Activated T-helper 1 cell treated with anti-CD3 and anti-CD28 coated beads, Interleukin-12 subunit alpha, Interleukin-12 subunit beta, Interleukin-2, Interleukin-4 antibody, amounts not matched to agents 30 ng/mL and 10 ng/mL and 1 ng/mL, durations not matched to agents 14 hours and 24 hours and 36 hours (primary cell): ENCODE results near the gene RGSL1. TPM values are rescaled to one million over a fixed set of nuclear protein-coding genes. Genes with fewer than 3 reads are reported as not detected.
"Not testable (repeated sequence)": the region's sequence is repeated elsewhere in the genome, so short reads cannot be mapped to it uniquely, and the experiment has no call there.

Source experiments
- DNase-seq: peaks from one replicate; pipeline ENCODE4 v3.0.0; 2021; ENCODE audit warnings: low spot score
- H3K27ac Mint-ChIP-seq: one replicate; pipeline ENCODE4 v1.8.0; 2021; ENCODE audit warnings: mild to moderate bottlenecking, mixed read lengths
- H3K27me3 Mint-ChIP-seq: one replicate; pipeline ENCODE4 v1.8.0; 2022; ENCODE audit warnings: mild to moderate bottlenecking, moderate library complexity, mixed read lengths; ENCODE audit not compliant: insufficient read depth
- H3K36me3 Mint-ChIP-seq: one replicate; pipeline ENCODE4 v1.8.0; 2021; ENCODE audit warnings: low read depth, mixed read lengths
- H3K4me1 Mint-ChIP-seq: one replicate; pipeline ENCODE4 v1.8.0; 2021; ENCODE audit warnings: low read depth, mixed read lengths
- H3K4me3 Mint-ChIP-seq: one replicate; pipeline ENCODE4 v1.8.0; 2021; ENCODE audit warnings: mild to moderate bottlenecking, moderate library complexity, mixed read lengths
- H3K9me3 Mint-ChIP-seq: one replicate; pipeline ENCODE4 v1.8.0; 2021; ENCODE audit warnings: mixed read lengths
- intact Hi-C: fragments of 100-400 bp; cut with micrococcal nuclease; formaldehyde crosslinking; loops from one replicate; pipeline ENCODE4 v1.15.1; 2024
- total RNA-seq: library from RNA; stranded (reverse); gene quantifications from 2 replicates; pipeline ENCODE4 v1.2.3, GENCODE V29; 2022

RGSL1 gene
- total RNA-seq, 1 donor from 2014 or later = not detected

DNA sequence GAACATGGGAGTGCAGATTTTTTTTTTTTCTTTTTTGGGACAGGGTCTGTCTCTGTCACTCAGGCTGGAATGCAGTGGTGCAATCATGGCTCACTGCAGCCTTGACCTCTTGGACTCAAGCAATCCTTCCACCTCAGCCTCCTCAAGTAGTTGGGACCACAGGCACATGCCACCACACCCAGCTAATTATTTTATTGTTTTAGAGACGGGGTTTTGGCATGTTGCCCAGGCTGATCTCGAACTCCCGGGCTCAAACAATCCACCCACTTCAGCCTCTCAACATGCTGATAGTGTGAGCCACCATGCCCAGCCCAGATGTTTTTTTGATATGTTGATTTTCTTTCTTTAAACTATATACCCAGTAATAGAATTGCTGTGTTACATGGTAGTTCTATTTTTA lies 57.7 kb downstream of the RGSL1 start:
- H3K27me3 Mint-ChIP-seq = peaks cover 6% of the 10 kb centered on the region
- H3K9me3 Mint-ChIP-seq = no peaks in the 10 kb centered on the region
- H3K27ac Mint-ChIP-seq = no peak overlapping the region
- no peaks in the 10 kb centered on the region for H3K4me1 Mint-ChIP-seq
- H3K4me3 Mint-ChIP-seq = no peak overlapping the region
- no peak for DNase-seq
- intact Hi-C loops = no loop called here
- H3K36me3 Mint-ChIP-seq = no peaks in the 10 kb centered on the region

DNA sequence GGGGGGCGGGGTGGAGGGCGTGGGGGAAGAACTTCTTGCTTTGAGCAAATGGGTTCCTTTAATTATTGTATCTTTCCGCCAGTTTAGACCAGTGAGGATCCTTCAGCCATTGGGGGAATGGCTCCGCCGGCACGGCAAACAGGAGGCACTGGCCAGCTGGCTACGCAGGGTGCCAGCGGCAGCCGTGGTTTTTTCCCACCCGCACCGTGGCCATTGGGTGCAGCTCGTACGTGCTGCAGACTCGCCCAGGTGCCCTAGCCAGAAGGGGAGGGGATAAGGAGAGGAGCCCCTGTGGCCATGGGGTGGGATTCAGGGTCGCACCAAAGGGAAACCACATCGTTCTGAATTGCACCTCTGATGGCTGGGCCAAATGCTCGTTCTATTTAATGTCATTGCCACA lies 65.6 kb downstream of the RGSL1 start:
- no peaks in the 10 kb centered on the region for H3K4me1 Mint-ChIP-seq
- peaks cover 6% of the 10 kb centered on the region for H3K27me3 Mint-ChIP-seq
- intact Hi-C loops = no loop called here
- H3K36me3 Mint-ChIP-seq = no peaks in the 10 kb centered on the region
- no peaks in the 10 kb centered on the region for H3K9me3 Mint-ChIP-seq
- H3K4me3 Mint-ChIP-seq = no peak overlapping the region
- no peak overlapping the region for H3K27ac Mint-ChIP-seq
- no peak for DNase-seq

DNA sequence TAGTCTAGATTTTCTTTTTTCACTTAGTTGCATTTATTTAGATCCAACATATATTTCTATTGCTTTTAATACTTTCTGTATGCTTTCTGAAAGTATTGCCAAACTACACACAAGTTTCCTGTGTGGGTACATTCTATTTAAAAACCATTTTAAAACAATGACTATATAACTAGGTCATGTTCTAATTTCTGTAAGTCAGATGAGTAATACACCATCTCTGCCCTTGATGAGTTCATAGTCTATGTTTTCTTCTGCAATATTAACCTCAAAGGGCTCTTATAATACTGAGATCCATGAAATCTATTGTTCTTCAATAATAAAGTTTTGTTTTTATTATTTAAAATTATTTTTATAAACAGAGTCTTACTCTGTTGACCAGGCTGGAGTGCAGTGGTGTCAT lies 70.8 kb downstream of the RGSL1 start:
- Mint-ChIP-seq H3K4me1 (no peaks in the 10 kb centered on the region), H3K27me3 (peaks cover 6% of the 10 kb centered on the region), H3K9me3 (peaks cover 3% of the 10 kb centered on the region), H3K36me3 (no peaks in the 10 kb centered on the region), H3K4me3 (no peak overlapping the region), H3K27ac (no peak overlapping the region)
- intact Hi-C loops = no loop called here
- no peak for DNase-seq

DNA sequence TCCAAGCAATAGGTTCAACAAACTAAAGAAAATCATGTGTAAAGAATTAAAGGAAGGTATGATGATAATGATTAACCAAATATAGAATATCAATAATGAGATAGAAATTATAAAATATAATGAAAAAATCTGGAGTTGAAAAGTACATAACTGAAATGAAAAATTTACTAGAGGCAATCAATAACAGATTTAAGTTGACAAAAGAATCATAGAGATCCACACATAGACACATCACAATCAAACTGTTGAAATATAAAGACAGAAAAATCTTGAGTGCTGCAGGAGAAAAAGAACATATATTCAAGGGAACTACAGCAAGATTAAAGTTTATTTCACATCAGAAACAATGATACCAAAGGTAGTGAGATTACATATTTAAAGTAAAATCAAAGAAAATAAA lies 75.4 kb downstream of the RGSL1 start:
- Mint-ChIP-seq H3K9me3 (peaks cover 14% of the 10 kb centered on the region), H3K27me3 (no peaks in the 10 kb centered on the region), H3K27ac (no peak overlapping the region), H3K4me1 (no peaks in the 10 kb centered on the region), H3K36me3 (no peaks in the 10 kb centered on the region), H3K4me3 (no peak overlapping the region)
- no peak for DNase-seq
- intact Hi-C loops = no loop called here

DNA sequence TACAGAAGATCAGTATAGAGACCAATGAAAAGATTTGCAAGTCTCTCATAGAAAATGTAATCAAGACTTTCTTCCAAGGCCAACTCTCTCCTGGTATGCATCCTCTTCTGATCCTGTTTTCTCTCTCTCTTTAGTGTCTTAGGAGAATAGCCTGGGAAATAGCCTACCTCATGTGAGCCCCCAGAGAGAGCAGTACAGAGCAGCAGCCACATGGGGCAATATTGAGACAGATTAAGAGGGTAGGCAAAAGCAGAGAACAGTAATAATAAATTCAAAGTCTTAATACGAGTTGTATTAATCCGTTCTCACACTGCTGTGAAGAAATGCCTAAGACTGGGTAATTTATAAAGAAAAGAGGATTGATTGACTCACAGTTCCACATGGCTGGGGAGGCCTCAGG lies 77.7 kb downstream of the RGSL1 start:
- Mint-ChIP-seq H3K4me3 (no peak overlapping the region), H3K9me3 (peaks cover 14% of the 10 kb centered on the region), H3K4me1 (no peaks in the 10 kb centered on the region), H3K27me3 (peaks cover 1% of the 10 kb centered on the region), H3K36me3 (no peaks in the 10 kb centered on the region), H3K27ac (no peak overlapping the region)
- no peak for DNase-seq
- intact Hi-C loops = no loop called here

DNA sequence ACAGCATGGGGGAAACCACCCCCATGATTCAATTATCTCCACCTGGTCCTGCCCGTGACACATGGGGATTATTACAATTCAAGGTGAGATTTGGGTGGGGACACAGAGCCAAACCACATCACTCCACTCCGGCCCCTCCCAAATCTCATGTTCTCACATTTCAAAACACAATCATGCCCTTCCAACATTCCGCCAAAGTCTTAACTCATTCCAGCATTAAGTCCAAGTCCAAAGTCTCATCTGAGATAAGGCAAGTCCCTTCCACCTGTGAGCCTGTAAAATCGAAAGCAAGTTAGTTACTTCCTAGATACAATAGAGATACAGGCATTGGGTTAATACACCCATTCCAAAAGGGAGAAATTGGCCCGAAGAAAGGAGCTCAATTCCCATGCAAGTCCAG lies 78.3 kb downstream of the RGSL1 start:
- not testable (repeated sequence) for H3K27me3 Mint-ChIP-seq

DNA sequence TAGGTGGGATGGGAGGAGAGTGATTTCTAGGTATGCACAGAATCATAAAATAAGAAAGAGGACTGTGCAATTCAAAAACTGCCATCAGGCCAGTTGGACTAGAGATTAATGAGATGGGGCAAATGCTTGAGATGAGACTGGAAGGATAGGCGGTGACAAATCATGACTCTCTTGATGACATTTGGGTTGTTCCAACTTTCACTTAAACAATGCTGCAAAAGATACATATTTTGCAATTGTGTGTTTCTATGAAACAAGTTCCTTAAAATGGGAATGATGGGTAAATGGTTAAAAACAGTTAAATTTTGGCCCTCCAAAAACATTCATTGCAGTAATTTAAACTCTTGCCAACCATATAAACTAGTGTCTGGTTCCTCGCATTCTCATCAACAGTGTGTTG lies 84.0 kb downstream of the RGSL1 start:
- intact Hi-C loops = no loop called here
- H3K4me1 Mint-ChIP-seq = no peaks in the 10 kb centered on the region
- H3K9me3 Mint-ChIP-seq = no peaks in the 10 kb centered on the region
- peaks cover 4% of the 10 kb centered on the region for H3K27me3 Mint-ChIP-seq
- no peak overlapping the region for H3K4me3 Mint-ChIP-seq
- H3K36me3 Mint-ChIP-seq = no peaks in the 10 kb centered on the region
- DNase-seq = no peak
- H3K27ac Mint-ChIP-seq = no peak overlapping the region

More for the DNA sequence above, 78.3 kb downstream of the RGSL1 start:
- DNase-seq, H3K4me3 Mint-ChIP-seq, H3K27ac Mint-ChIP-seq, intact Hi-C loops, H3K4me1 Mint-ChIP-seq, H3K36me3 Mint-ChIP-seq: not testable (repeated sequence)
- H3K9me3 Mint-ChIP-seq = peaks cover 14% of the 10 kb centered on the region

DNA sequence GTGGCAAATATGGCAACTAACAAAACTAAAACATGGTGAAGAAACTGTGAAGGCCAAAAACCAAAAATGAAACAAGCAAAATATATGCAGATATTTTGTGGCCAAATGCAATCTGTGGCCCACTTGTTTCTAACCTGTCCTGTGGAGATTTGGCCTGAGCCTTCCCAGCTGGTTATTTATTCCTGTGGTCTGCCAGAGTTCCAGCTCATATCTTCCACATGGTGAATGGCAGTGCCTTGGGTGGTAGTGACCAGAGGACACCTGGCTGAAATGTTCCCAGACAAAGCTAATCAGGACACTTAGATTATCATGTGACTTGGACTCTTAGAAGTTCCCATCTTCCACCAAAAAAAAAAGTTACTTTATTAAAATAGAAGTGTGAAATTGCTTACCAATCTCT lies 99.4 kb downstream of the RGSL1 start:
- Mint-ChIP-seq H3K4me3 (no peak overlapping the region), H3K9me3 (peaks cover 6% of the 10 kb centered on the region), H3K36me3 (no peaks in the 10 kb centered on the region), H3K27ac (no peak overlapping the region), H3K27me3 (peaks cover 13% of the 10 kb centered on the region), H3K4me1 (no peaks in the 10 kb centered on the region)
- DNase-seq = no peak
- intact Hi-C loops = no loop called here

DNA sequence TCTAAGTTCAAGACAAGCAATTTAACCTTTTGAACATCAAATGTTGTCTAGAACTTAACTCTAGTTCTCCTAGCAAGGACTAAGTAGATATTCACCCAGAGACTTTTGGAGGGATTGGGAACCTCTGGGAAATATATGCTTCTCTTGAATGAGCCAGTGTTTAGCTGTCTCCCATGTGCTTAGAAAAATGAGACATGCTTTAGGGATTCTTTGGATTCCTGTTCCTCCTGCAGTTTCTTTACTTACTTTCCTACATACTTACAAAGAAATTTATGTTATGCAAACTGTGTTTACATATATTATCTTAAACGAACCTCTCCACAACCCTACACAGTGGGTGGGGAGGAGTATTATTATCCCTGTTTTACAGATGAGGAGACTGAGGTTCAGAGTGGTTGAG lies 99.9 kb downstream of the RGSL1 start:
- H3K36me3 Mint-ChIP-seq = no peaks in the 10 kb centered on the region
- H3K27me3 Mint-ChIP-seq = peaks cover 9% of the 10 kb centered on the region
- no peak overlapping the region for H3K27ac Mint-ChIP-seq
- no peak for DNase-seq
- H3K4me1 Mint-ChIP-seq = no peaks in the 10 kb centered on the region
- intact Hi-C loops = no loop called here
- peaks cover 6% of the 10 kb centered on the region for H3K9me3 Mint-ChIP-seq
- H3K4me3 Mint-ChIP-seq = no peak overlapping the region

DNA sequence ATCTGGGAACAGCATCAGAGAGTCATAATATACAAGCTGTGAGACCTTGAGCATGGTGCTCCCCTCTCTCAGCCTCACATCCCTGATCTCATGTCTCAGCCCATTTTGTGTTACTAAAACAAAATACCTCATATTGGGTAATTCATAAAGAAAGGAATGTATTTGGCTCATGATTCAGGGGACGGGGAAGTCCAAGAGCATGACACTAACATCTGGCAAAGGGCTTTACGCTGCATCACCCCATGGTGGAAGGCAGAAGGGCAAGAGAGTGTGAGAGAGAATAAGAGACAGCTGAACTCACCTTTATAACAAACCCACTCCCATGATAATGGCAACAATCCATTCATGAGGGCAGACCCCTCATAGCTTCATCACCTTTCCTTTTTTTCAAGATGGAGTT lies 102.6 kb downstream of the RGSL1 start:
- Mint-ChIP-seq H3K9me3 (peaks cover 6% of the 10 kb centered on the region), H3K4me3 (no peak overlapping the region), H3K27ac (no peak overlapping the region), H3K4me1 (no peaks in the 10 kb centered on the region), H3K36me3 (no peaks in the 10 kb centered on the region), H3K27me3 (peaks cover 3% of the 10 kb centered on the region)
- intact Hi-C loops = no loop called here
- no peak for DNase-seq

DNA sequence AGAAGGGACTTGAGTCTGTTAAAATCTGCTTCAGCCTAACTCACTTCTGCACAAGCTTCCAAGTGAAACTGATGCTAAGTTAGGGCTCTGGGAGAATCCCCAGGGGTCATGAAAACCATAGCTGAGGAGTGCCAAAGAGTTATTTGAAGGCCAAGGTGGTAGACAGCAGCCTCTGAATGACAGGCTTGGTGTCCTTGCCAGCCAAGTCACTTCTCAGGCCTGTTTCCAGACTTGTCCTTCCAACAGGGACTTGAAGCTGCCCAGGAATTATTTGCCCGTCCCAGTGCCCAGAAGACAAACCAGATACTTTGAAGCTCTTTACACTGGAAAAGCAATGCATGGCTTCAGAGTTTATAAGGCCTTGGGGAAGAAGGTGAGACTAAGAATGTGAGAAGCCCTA lies 105.5 kb downstream of the RGSL1 start:
- Mint-ChIP-seq H3K4me3 (no peak overlapping the region), H3K27me3 (peaks cover 3% of the 10 kb centered on the region), H3K4me1 (no peaks in the 10 kb centered on the region), H3K36me3 (no peaks in the 10 kb centered on the region), H3K27ac (no peak overlapping the region), H3K9me3 (peaks cover 6% of the 10 kb centered on the region)
- intact Hi-C loops = no loop called here
- DNase-seq = no peak

DNA sequence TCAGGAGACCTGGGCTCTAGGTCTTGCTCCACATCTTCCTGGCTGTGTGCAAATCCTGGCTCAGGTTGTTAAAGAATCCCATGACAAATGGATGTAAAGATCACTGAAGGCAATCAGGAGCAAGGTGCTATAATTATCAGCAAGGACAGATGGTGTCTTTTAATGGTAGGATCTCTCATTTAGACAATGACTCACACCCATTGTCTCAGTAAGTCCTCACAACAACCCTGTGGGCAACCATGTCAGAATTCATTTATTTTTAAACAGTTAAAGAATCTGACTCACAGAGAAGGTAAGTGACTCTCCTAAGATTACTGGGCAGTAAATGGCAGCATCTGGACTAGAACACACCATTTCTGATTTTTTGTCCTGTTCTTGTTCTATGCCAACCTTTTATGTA lies 106.3 kb downstream of the RGSL1 start:
- Mint-ChIP-seq H3K36me3 (no peaks in the 10 kb centered on the region), H3K27ac (no peak overlapping the region), H3K27me3 (peaks cover 3% of the 10 kb centered on the region), H3K9me3 (peaks cover 6% of the 10 kb centered on the region), H3K4me1 (no peaks in the 10 kb centered on the region), H3K4me3 (no peak overlapping the region)
- intact Hi-C loops = no loop called here
- no peak for DNase-seq

DNA sequence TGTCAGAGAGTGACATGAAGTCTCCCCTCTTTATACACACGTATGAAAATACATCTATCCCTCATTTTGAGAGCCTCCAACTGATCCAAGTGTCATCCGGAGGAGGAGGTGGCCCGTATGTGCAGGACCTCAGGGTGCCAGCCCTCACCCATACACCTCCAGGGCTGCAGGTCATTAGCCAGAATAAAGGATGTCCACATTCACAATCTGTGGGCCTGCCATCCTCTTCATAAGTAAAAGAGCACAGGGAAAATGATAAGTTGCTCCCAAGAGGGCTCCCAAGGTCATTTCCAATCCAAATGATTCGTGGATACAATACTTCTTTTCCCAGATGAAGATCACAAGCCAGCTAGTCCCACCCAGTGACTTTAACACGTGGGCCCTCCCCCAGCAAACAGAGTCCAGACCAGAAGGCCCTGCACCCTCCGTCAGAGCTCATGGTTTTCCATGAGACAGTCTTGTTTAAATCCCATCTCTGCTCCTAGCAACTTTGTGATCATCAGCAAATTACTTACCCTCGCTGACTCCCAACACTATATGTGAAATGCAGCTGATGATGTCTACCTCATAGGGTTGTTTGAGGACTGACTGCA lies 110.5 kb downstream of the RGSL1 start:
- Mint-ChIP-seq H3K36me3 (no peaks in the 10 kb centered on the region), H3K9me3 (no peaks in the 10 kb centered on the region), H3K4me3 (no peak overlapping the region), H3K27ac (no peak overlapping the region), H3K4me1 (no peaks in the 10 kb centered on the region), H3K27me3 (peaks cover 7% of the 10 kb centered on the region)
- no peak for DNase-seq
- intact Hi-C loops = no loop called here

DNA sequence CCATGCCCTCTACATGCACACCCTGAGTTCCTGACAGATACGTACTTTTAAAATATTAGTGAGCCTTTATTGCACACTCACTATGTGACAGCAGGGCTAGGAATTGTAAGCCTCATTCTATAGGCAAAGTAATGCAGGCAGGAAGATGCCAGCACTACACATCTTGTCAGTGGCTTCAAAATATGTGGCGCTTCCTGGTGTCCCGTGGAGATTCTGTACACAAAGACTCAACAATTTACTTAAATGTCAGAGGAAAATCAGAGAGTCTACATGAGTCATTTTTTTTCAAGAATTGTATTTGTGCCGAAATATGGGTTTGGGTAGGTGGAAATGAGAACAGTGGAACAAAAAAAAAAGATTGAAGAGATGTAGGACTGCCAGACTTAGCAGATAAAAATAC lies 111.5 kb downstream of the RGSL1 start:
- H3K27me3 Mint-ChIP-seq = peaks cover 9% of the 10 kb centered on the region
- intact Hi-C loops = no loop called here
- H3K27ac Mint-ChIP-seq = no peak overlapping the region
- no peak overlapping the region for H3K4me3 Mint-ChIP-seq
- no peak for DNase-seq
- H3K9me3 Mint-ChIP-seq = no peaks in the 10 kb centered on the region
- H3K36me3 Mint-ChIP-seq = no peaks in the 10 kb centered on the region
- no peaks in the 10 kb centered on the region for H3K4me1 Mint-ChIP-seq
